Activated T-cell treated with anti-CD3 and anti-CD28 coated beads for 48 hours (primary cell): Measurements from ENCODE around the gene DYNLRB2.

Source experiments
- DNase-seq: peaks from one replicate; pipeline ENCODE4 v3.0.0-alpha.2; 2020; ENCODE audit warnings: low read depth

Gene DYNLRB2

GRCh38 chr16:80552277-80552676, 11.5 kb downstream of the DYNLRB2 start:
- DNase-seq, result no peak

GRCh38 chr16:80554033-80554432, 13.2 kb downstream of the DYNLRB2 start:
- no peak for DNase-seq

DNA sequence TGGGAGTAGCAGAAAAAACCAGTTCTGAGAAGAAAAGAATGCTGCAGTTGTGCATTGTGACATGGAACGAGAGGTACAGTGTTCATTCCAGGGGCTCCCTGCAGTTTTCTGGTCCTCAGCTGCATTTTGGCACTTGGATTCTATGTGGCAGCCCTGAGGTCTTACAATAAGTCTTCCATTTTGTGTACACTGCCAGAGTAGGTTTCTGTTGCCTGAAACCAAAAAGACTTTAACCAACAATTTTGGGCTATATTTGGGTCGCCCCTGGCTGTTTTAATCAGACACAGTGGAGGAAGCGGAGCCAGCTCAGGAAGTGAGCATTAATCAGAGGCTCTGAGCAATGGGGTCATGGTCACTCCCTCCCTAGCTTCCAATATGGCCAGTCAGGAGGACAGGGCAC, 15.7 kb downstream of the DYNLRB2 start:
- no peak for DNase-seq

- DNase-seq, result no peak
These were observed 16.2 kb downstream of the DYNLRB2 start for GRCh38 chr16:80557037-80557436.

- no peak for DNase-seq
These were observed 18.6 kb downstream of the DYNLRB2 start for GRCh38 chr16:80559369-80559768.

DNA sequence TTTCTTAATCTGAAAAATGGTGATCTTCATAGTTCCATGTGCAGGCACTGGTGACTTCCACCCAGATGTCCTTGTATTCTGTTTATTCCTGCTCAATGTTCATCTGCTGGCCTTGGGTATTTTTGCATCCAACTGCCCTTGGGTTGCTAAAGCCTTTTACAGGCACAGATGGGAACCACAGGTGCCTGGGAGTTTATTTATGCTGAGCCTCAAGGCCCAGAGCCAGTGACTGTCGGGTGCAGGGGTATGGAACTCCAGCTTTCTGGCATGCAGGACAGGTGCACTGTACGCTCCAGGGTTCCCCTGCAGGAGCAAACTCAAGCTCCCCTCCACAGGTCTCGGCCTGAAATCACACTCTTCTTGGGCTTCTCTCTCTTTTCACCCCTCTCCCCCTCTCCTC, 22.3 kb downstream of the DYNLRB2 start:
- DNase-seq, result no peak

GRCh38 chr16:80564394-80564793, 23.6 kb downstream of the DYNLRB2 start:
- DNase-seq, result no peak

DNA sequence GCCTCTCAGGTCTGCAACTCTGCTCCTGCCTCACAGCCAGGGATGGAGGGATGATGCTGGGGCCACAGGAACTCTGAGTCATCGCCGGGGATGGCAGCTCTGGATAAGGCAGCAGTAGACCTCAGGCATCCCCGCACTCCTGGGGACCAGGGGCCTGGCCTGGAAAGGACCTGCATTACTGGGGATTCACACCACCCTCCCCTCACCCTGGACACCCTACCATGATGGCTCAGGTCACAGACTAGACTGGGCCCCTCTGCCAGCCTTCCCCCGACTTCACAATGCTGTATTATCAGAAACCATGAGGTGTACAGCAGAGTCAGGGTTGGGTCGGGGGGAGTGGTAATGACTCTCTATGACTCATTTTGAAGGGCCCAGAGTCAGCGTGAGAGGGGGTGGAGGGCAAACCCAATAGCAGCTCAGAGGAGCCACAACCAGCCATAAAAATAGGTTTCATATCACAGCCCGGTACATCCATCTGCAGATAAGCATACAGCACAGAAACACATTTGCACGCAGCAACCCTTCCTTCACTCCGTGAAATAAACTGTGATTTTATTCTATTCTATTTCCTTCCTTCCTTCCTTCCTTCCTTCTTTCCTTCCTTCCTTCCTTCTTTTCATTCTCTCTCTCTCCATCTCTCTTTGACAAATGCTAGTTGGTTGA, 28.8 kb downstream of the DYNLRB2 start:
- peak; percentile 67 for DNase-seq

- no peak for DNase-seq
These were observed 29.3 kb downstream of the DYNLRB2 start for GRCh38 chr16:80570106-80570478.

GRCh38 chr16:80573700-80574120, 32.9 kb downstream of the DYNLRB2 start:
- no peak for DNase-seq

DNA sequence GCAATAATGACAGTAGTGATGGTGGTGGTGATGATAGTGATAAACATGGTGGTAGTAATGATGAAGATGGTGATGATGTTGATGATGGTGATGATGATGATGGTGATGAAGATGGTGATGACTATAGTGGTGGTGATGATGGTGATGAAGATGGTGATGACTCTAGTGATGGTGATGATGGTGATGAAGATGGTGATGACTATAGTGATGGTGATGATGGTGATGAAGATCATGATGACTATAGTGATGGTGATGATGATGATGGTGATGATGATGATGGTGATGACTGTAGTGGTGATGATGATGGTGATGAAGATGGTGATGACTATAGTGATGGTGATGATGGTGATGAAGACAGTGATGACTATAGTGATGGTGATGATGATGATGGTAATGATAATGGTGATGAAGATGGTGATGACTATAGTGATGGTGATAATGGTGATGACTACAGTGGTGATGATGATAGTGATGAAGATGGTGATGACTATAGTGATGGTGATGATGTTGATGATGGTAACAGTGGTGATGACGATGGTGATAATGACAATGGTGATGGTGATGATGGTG, 35.6 kb downstream of the DYNLRB2 start:
- no peak for DNase-seq

DNA sequence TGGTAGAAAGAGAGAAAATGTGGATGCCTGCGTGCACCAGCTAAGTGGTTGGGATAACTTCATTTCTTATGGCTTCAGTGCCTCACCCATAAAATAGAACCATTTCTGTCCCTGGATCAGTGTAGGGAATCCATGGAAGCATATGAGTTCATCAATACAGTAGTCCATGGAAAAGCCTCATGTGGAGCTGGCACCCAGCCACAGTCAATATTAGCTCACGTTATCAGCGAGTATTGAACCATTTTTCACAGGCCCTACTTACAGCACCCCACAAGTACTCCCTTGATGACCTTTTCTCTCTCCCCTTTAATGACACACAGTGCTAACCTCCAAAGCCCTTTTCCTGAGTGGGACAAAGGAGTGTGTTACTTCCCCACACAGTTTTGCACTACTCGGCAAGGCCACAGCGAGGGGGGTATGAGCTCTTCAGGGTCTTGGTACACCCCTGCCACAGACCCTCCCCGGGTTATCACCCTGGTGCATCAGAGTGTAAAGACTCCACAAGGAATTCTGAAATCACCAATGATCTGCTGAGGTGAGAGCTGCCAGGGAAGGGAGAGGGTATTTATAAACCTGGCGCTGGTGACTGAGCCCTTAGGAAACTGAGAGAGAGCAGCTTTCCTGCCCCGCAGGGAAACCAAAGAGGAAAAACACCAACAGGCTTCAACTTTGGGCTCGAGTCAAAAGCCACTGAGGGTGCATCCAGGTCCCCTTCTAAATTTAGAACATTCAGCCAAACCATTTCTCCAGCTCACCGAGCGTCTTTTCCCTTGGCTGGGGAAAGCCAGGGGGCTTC, 36.9 kb downstream of the DYNLRB2 start:
- DNase-seq, result no peak

DNA sequence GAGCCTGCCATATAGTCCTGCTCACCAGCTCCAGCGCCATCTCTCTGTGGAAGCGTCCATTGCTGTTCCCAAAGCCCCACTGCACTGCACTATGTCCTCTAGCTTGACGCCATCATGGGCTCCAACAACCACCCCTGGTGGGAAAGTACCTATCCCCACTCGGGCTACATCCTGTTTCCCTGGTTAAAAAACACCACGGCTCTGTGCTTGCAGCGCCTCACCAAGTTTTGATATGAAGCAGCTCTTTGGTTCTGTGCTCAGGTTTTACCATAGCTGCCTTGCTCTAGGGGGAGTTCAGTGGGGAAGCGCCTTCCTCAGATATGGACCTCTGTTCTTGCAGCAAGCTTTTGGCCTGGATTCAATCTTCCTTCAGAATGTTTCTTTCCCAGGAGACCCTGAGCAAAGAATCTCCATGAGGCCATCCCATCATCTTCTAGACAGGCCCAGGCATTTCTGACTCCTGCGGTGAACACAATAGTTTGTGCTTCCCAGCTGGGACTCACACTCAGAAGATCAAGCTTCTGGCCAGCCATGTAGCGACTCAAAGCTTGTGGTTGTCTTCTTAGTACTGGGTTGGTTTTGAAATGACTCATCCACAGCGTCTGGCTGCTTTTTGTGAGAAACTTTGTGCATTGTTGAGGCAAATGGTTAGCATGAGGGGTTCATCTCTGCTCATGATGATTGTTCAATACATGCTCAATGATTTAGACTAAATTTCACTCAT, 39.5 kb downstream of the DYNLRB2 start:
- DNase-seq, result peak; percentile 60

- peak; percentile 58 for DNase-seq
These were observed 42.7 kb downstream of the DYNLRB2 start for GRCh38 chr16:80583466-80583865.

GRCh38 chr16:80585764-80586163, 45.0 kb downstream of the DYNLRB2 start:
- no peak for DNase-seq

GRCh38 chr16:80586476-80586875, 45.7 kb downstream of the DYNLRB2 start:
- DNase-seq, result no peak

- no peak for DNase-seq
These were observed 46.3 kb downstream of the DYNLRB2 start for GRCh38 chr16:80587071-80587470.

DNA sequence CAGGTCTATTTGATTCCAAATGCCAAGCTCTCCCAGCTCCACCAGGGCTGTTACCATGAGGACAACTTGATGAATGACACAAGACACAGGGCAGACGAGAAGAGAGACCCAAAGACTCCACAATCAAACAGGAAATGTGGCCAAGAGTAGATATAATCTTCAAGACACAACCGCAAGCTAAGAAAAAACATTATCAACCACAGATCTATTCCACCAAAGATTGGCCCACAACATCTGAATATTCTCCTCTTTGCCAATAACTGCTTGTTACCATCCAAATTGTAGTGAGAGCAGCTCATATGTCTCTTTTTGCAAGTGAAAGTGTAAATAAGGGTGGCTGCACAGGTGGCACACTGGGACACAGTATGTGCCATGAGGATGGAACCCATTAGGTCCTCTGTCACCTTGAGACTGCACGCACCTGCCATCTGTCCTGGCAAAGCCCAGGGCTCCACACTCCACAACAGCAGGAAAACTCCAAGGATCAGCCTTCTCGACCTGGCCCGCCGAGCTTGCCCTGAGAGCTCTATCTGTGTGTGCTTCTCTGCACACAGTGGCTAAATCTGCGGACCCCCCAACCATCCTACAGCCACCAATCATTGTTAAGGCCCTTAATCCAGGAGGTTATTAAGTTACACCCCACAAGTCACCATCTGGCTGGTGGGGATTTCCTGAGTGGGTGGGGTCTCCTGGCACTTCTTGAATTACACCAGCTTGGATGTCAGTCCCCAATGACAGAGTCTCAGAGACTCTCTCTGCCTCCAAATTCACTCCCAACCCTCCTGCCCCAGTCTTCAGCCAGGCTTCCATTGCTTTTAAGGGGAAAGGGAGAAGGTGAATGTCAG, 50.5 kb downstream of the DYNLRB2 start:
- no peak for DNase-seq

DNA sequence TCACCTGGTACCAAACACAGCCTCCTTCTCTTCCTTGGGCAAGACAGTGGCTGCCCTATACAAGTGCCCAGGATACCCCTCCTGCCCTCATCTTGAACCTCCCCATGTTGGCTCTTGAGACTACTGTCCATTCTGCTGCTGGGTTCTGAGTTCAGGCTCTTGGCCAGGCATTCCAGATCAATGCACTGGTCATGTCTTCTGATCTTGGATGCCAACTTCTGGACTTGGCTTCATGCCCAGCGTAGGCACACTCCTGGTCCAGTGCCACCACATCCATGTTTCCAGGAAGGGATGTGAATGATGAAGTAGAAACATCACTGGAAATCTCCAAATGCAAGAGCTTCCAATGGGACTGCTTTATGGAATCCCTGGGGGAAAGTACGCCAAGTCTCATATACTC, 51.5 kb downstream of the DYNLRB2 start:
- no peak for DNase-seq

GRCh38 chr16:80594756-80595155, 54.0 kb downstream of the DYNLRB2 start:
- DNase-seq, result no peak

GRCh38 chr16:80596507-80597207, 55.9 kb downstream of the DYNLRB2 start:
- DNase-seq, result no peak
